HepG2 (cell line): ENCODE measurements around the gene ZNF3. TPM values are rescaled to one million over a fixed set of nuclear protein-coding genes. Genes with fewer than 3 reads are reported as not detected.

Source experiments
- AGO1 ChIP-seq: fragments of 200-400 bp; formaldehyde crosslinking; IDR thresholded peaks from 2 replicates; pipeline ENCODE4 v1.6.1; 2017; ENCODE audit warnings: mild to moderate bottlenecking, low read depth, low read length, moderate library complexity; ENCODE audit not compliant: poor library complexity, severe bottlenecking
- EED ChIP-seq: sonication (generic); formaldehyde crosslinking; IDR thresholded peaks from 2 replicates; pipeline ENCODE4 v1.5.0; 2020; ENCODE audit warnings: mild to moderate bottlenecking, missing genetic modification reagents
- FOXK2 ChIP-seq: fragments of 450-650 bp; IDR thresholded peaks from 2 replicates; pipeline ENCODE4 v1.6.1; 2016
- GTF2F1 ChIP-seq: fragments of 150-350 bp; IDR thresholded peaks from 2 replicates; pipeline ENCODE4 v1.6.1; 2014; ENCODE audit warnings: low read length
- HNF1A ChIP-seq, 2 experiments: sonication (generic) in 1 of 2; formaldehyde crosslinking in 1 of 2; IDR thresholded peaks; 2 replicates each; pipeline versions ENCODE4 v1.4.0 to v1.6.1; 2016 to 2020; ENCODE audit warnings: borderline replicate concordance in 1 of 2, low read depth in 1 of 2, mild to moderate bottlenecking in 1 of 2, missing genetic modification reagents in 1 of 2
- HOXA7 ChIP-seq: sonication (generic); formaldehyde crosslinking; IDR thresholded peaks from 2 replicates; pipeline ENCODE4 v1.8.1; 2022; ENCODE audit warnings: mild to moderate bottlenecking, missing genetic modification reagents, moderate library complexity
- MAFG ChIP-seq: sonication (generic); formaldehyde crosslinking; IDR thresholded peaks from 2 replicates; pipeline ENCODE4 v1.5.1; 2020; ENCODE audit warnings: mild to moderate bottlenecking, missing genetic modification reagents
- MLXIP ChIP-seq: sonication (generic); formaldehyde crosslinking; IDR thresholded peaks from 2 replicates; pipeline ENCODE4 v1.9.0; 2021; ENCODE audit warnings: missing genetic modification reagents, borderline replicate concordance
- NFIC ChIP-seq: IDR thresholded peaks from 2 replicates; pipeline ENCODE4 v1.6.1; 2012; ENCODE audit warnings: mild to moderate bottlenecking, low read length, inconsistent platforms
- SALL2 ChIP-seq: sonication (generic); formaldehyde crosslinking; IDR thresholded peaks from 2 replicates; pipeline ENCODE4 v1.8.1; 2023; ENCODE audit warnings: mild to moderate bottlenecking, missing genetic modification reagents, inconsistent platforms
- ZBTB25 ChIP-seq: IDR thresholded peaks from 2 replicates; pipeline ENCODE4 v1.6.1; 2018; ENCODE audit warnings: missing genetic modification reagents
- ZBTB46 ChIP-seq: sonication (generic); formaldehyde crosslinking; IDR thresholded peaks from 2 replicates; pipeline ENCODE4 v1.4.0; 2020; ENCODE audit warnings: mild to moderate bottlenecking, missing genetic modification reagents, borderline replicate concordance
- ZNF34 ChIP-seq: sonication (generic); formaldehyde crosslinking; IDR thresholded peaks from 2 replicates; pipeline ENCODE4 v1.4.0; 2020; ENCODE audit warnings: mild to moderate bottlenecking, missing genetic modification reagents, borderline replicate concordance
- ZNF451 ChIP-seq: sonication (generic); formaldehyde crosslinking; IDR thresholded peaks from 2 replicates; pipeline ENCODE4 v1.5.0; 2020; ENCODE audit warnings: mild to moderate bottlenecking, missing genetic modification reagents
- ZNF552 ChIP-seq: sonication (generic); formaldehyde crosslinking; IDR thresholded peaks from 2 replicates; pipeline ENCODE4 v1.9.0; 2022; ENCODE audit warnings: missing genetic modification reagents, mild to moderate bottlenecking, borderline replicate concordance
- ZNF713 ChIP-seq: sonication (generic); formaldehyde crosslinking; IDR thresholded peaks from 2 replicates; pipeline ENCODE4 v1.4.0; 2020; ENCODE audit warnings: mild to moderate bottlenecking, missing genetic modification reagents
- ZNF788 ChIP-seq: sonication (generic); formaldehyde crosslinking; IDR thresholded peaks from 2 replicates; pipeline ENCODE4 v1.5.0; 2020; ENCODE audit warnings: mild to moderate bottlenecking, missing genetic modification reagents, borderline replicate concordance
- ZSCAN12 ChIP-seq: sonication (generic); formaldehyde crosslinking; IDR thresholded peaks from 2 replicates; pipeline ENCODE4 v1.9.0; 2021; ENCODE audit warnings: mild to moderate bottlenecking, missing genetic modification reagents
- polyA plus RNA-seq, 8 experiments: library from polyadenylated mRNA; depleted of rRNA in 3 of 8; stranded (reverse) in 7 of 8; unstranded in 1 of 8; fragments of >200 nt; fragmentation: Illumina TruSeq in 4 of 8; extraction: Trizol in 4 of 8; gene quantifications; 2 replicates each; pipeline versions ENCODE4 v1.2.1 to v1.2.3, GENCODE V29; 2011 to 2016; ENCODE audit warnings: low read depth in 4 of 8, missing spikeins in 1 of 8, mixed read lengths in 1 of 8; ENCODE audit not compliant: insufficient read depth in 1 of 8
- total RNA-seq, 5 experiments: library from RNA; depleted of rRNA; stranded (reverse); fragments of >200 nt; fragmentation: Illumina TruSeq; extraction: Trizol; gene quantifications; 2 replicates each; pipeline ENCODE4 v1.2.3, GENCODE V29; 2016; ENCODE audit warnings: low read depth in 1 of 5

ZNF3 gene
- total and polyA plus RNA-seq, 2 of the 13 experiments (the other 11 are each of a cell fraction or from before 2014, with no cell fraction given): 33.7 to 56.9 TPM

- no peak for TF ChIP-seq HNF1A (IDR thresholded peaks at IDR 0.05; ENCODE audit: low read depth)
- no peak for TF ChIP-seq HNF1A (CRISPR knock-in tag; IDR thresholded peaks at IDR 0.05; ENCODE audit: borderline replicate concordance)
- no peak for TF ChIP-seq ZBTB46 (CRISPR knock-in tag)
- TF ChIP-seq SALL2: no peak
- TF ChIP-seq ZSCAN12: no peak
- TF ChIP-seq ZNF552 (CRISPR knock-in tag): no peak
- no peak for TF ChIP-seq GTF2F1
- TF ChIP-seq MAFG (CRISPR knock-in tag): no peak
- peak; percentile 10; the same call in 1 of the 2 replicates for TF ChIP-seq FOXK2
- no peak for TF ChIP-seq EED
- TF ChIP-seq ZNF451 (CRISPR knock-in tag): no peak
- no peak for TF ChIP-seq MLXIP (CRISPR knock-in tag)
- peak; percentile 79; the same call in 1 of the 2 replicates for TF ChIP-seq ZNF788 (CRISPR knock-in tag)
- TF ChIP-seq AGO1: no peak
- TF ChIP-seq NFIC: 0 out of 2 replicates have a peak, but pooled peaks have one; percentile 24
- TF ChIP-seq ZNF34 (CRISPR knock-in tag): no peak
- no peak for TF ChIP-seq HOXA7 (CRISPR knock-in tag)
- TF ChIP-seq ZNF713 (CRISPR knock-in tag): no peak
- TF ChIP-seq ZBTB25: no peak
These were observed 40.5 kb upstream of the ZNF3 start (continued) for GRCh38 chr7:100122067-100122466.
